Globus pallidus (tissue), 1 donor: ENCODE data around the gene CUL2.
"Not testable (repeated sequence)": the region's sequence is repeated elsewhere in the genome, so short reads cannot be mapped to it uniquely, and the experiment has no call there.

Experiments
- DNase-seq: peaks from one replicate; pipeline ENCODE4 v3.0.0-alpha.2; 2015; ENCODE audit warnings: low spot score

The CUL2 gene

DNA sequence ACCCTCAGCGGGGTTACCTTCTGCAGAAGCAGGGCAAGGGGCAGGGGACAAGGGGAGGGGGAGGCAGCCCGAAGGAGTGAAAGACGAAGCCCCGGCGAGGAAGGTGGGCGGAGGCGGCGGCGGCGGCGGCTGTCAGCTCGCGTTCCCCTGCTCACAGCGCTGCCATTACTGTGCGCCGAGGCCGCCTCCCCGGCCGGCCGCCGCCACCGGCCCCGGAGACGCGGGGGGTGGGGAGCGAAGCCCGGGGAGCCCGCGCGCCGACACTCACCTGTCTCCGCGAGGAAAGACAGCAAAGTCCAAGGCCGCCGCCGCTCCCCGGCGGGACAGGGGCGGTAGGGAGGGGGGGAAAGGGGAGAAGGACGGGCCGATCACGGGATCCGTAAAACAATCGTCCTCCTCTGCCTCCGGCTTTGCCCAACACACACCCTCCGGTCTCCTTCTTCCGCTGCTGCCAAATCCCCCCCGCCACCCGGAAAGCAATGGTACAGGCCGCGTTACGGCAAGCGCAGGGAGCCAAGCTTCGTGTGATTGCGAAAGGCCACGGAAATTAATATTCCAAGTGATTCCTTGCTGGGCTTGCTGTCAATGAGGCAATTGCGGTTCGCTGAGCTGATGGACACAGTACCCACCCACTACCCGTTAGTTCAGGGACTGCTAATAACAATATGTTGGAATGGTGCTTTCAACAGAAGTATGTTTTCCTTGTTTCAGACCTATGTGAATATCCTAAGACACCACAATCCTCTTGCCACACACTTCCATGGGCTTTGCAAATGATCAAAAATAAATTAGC lies at the start of gene CUL2:
CUL2 (minus strand) TSS at position 180 of the 793 bp plus-strand sequence. CDS start 19,024 bp downstream, outside the sequence.
- peak; percentile 93 for DNase-seq

DNA sequence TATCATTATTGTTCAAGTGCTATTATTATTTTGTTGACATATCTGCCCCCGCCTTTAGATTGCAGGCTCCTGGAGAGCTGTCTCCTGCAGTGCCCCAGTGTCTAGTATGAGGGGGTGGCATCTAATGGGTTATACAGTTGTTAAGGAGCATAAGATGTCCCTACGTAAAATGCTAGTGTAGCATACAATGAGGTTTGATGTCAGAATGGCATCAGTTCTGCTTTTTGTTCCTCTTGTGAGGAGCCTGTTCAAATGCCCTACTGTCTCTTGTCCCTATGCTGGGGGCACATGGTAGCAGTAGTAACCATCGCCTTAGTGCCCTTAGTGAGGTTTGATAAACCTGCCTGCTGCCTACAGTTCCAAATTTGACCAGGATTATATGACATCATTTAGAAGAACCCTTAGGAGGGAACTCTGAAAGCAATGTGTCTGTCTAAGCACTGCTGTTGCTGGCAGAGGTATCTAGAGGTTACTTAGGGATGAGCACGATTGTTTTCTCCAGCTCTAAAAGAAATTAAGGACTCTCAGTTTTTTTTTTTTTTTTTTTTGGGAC lies 46.2 kb upstream of the CUL2 start:
- DNase-seq, result no peak

DNA sequence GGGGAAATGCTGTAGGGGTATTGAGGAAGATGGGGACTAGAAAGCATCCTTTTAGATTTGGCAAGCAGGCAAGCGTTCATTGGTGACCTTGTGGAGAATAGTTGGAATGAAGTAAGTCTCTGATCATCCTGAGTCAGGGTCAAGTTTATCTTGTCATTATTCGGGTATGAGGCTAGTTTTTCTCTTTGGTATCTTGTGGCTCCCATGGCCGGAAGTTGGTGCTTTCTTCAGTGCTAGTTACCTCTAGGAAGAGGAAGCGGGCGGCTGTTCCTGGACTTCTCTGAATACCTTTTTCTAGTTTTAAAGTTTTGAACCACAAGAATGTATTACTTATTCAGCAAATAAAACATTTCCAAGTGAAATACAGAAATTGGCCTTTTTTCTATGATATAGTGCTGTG lies 45.7 kb upstream of the CUL2 start:
- DNase-seq, result no peak

DNA sequence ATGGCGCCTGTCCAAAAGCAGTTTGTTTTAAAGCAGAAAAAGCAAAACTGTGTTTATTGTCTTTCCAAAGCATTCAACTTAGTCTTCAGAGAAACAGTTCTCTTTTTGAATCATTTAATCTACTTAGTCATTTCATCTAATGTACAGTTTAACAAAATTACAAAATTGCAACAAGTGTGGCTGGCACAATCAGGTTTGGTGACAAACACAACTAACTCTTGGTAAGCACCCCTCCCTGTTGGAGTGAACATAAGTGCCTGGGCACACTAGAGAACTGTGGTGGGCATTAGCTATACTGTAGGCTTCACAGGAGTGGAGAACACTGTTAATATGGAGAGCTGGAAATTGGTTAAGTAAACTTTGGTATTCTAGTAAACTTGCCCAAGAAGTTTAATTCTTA lies 43.4 kb upstream of the CUL2 start:
- DNase-seq, result no peak

DNA sequence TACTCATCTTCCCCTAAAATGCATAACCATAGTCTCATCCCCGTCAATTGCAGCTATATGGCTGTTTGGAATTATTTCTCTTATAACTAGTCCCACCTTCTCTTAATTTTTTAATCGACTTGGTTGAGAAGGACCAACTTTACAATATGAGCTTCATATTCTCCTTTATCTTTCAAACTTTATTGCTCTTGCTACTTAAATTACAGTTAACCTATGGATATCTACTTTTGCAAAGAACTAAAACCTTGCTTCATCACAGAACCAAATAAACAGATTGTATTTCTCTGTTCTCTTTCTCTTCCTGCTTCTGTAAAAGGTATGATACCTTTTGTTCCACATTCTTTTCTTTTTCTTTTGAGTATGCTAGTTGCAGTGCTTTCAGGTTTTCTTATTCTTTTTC lies 42.6 kb upstream of the CUL2 start:
- DNase-seq, result no peak

DNA sequence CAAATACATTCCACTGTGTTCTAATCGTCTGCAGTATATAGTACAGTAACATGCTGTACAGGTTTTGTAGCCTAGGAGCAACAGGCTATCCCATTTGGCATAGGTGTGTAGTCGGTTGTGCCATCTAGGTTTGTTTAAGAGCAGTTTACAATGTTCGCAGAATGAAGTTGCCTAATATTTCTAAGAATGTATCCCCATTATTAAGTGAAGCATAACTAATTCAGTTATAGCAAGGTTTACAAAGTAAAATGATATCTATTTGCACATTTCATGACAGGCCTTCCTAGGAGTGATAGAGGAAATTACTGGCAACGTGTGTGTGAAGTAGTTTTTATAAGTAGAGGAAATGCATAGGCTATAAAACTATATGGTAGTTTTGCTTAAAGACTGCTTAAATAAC lies 40.5 kb upstream of the CUL2 start:
- DNase-seq, result no peak

DNA sequence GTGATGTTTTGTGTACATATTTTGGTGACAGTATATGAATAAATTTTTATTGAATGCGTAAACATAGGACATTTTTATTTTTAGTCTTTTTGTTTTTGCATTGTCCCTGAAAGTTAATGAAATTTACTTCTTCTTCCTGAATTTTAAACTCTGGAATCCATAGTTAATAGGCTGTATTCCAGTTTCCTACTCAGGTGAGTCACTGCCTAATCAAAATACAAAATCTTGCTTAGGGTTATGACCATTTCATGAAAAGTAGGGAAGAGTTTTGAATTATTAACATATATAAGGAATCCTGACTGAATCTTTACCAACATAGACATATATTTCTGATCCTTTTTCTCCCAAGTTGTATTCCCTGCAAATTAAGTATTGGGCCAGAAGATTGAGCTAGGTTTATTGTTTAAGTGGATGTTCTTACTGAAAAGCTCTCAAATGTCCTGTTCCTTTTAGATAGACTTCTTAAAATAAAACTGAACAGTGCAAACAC lies 39.1 kb upstream of the CUL2 start:
- no peak for DNase-seq

DNA sequence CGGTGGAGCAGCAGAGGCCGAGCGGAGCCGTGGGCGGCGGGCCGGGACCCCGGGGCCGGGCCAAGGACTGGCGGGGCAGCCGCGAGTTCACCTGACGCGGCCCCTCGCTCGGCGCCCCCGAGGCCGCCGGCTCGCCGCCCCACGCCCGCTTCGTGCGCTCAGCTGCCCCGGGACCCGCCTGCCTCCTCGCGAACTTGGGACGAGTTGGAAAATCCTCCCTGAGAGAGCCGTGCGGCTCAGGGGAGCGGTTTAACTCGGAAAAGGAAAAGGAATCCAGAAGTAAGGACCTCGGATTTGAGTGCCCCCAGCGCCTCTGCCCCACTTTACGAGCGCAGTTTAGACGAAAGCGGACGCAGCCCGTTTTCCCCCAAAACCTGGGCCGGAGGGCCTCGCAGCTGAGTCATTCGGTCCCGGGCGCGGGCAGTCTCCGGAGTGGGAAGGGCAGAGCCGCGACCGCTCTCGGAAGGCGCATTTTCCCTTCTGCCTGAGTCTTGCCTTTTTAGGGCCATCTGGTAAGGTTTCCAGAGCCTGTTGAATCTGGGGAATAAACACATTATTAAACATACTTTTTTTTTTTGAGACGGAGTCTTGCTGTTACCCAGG lies 37.2 kb upstream of the CUL2 start:
- DNase-seq, result peak; percentile 36

DNA sequence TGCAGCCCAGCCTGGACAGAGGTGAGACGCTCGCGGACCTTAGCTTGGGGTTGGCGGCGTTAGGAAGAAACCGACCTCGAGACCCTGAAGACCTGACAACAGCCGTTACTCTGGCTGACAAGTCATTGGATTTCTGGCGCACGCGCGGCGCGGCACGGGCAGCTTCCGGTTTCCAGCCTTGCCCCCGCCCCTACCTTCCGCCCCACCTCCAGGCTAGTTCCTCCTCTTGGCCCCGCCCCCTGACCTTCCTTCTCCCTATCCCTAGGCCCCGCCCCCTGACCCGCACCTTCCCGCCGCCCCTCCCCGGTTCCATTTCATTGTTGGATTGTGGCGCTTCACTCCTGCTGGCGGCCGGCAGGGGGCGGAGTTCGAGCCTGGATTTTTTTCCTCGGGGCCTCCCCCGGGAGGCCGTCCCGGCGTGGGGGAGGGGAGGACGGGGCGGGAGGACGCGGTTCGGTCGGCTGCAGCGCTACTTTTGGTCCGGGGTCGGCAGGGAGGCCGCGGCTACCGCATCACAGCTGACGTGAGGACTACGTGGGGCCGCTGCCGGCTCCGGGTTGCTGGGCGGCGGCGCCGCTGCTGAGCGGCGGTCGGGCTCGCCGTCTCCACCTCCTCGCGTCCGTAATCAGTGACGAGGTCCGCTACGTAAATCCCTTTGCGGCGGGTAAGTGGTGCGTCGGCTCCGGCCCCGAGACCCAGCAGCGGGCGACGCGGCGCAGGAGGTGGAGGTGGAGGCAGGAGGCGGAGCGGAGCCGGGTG lies 36.6 kb upstream of the CUL2 start, which contains the start of gene CREM:
CREM (plus strand) TSS at position 317 of the 759 bp plus-strand sequence. CDS start 10,990 bp downstream, outside the sequence.
- DNase-seq, result peak; percentile 96

DNA sequence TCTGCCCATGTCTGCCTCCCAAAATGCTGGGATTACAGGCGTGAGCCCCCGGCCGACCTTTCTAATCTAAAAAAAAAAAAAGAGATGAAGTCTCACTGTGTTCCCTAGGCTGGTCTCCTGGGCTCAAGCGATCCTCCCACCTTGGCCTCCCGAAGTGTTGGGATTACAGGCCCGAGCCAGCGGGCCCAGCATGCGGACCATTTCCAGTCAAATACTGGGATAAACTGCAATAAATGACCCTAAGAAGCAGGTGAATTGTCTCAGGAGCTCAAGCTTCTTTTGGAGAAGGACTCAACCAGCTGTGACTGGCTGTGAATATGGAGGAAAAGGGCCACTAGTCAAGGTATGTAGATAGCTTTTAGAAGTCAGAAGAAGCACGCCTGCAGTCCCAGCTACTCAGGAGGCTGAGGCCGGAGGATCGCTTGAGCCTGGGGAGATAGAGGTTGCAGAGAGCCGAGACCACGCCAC lies 36.0 kb upstream of the CUL2 start:
- DNase-seq, result no peak

DNA sequence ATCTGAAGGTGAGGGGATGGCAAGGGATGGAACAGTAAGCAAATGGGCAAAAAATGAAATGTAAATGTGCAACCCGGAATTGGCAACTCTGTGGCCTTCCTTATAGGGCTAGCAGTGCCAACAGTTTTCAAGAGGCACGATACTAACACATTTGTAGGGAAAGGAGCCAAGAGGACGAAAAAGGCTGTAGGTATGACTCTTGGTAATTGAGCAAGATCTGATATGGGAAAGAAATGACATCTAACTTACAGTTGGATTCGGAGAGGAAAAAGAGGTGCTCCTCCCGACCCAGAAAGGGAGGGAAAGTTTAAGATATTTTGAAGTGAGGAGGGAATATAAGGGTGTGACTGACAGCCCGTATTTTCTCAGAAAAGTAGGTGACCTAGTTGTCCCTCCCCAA lies 34.4 kb upstream of the CUL2 start:
- no peak for DNase-seq

DNA sequence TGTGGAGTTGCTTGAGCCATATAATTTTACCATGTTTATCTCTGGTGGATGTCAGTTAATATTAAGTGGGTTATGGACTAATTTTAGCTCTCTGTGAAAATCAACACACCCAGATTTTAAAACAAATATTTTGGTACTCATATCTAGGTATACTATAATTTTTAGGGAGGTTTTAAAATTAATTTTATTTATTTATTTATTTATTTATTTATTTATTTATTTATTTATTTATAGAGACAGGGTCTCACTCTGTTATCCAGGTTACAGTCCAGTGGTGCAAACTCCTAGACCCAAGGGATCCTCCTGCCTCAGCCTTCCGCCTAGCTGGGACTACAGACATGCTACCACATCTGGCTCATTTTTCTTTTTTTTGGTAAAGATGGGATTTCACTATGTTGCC lies 29.2 kb upstream of the CUL2 start:
- DNase-seq, result no peak

DNA sequence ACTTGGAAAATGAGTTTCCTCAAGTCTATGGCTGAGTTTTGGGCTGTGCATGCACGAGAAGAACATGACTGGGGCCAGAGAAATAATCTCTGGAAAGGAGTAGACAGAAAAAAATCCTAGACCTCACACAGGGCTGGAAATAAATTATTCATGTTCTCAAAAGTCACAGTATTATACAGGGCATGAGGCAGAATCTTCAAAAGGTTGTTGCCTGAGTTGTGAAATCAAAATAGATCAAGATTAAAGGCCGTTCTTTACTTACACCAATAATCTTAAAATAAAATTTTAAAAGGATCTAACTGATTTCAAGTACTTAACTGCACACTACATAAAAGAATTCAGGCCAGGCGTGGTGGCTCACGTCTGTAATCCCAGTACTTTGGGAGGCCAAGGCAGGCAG lies 22.4 kb upstream of the CUL2 start:
- no peak for DNase-seq

DNA sequence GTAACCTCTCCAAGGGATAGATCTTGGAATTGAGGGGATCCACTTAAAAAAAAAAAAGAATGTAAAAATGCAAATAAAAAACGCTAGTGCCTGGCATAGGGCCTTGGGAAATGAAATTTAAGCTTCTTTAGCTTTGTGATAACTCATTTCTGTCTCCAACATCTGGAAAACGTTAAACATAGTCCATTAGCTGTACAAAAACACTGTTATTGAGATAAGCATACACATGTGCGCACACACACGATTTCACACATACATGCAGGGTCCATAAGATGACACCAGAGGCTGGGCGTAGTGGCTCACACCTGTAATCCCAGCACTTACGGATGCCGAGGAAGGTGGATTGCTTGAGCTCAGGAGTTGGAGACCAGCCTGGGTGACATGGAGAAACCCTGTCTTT lies 13.7 kb upstream of the CUL2 start:
- no peak for DNase-seq

DNA sequence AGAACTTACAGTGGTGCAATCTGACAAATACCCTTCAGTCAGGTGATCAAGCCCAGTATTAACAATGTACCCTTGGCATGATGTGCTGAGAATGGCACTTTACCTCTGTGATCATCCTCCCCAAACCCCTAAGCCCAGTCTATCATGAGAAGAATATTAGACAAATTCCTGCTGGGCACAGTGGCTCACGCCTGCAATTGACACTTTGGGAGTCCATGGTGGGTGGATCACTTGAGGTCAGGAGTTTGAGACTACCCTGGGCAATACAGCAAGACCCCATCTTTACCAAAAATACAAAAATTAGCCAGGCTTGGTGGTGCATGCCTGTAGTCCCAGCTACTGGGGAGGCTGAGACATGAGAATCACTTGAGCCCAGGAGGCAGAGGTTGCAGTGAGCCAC lies 7.4 kb upstream of the CUL2 start:
- DNase-seq, result no peak

DNA sequence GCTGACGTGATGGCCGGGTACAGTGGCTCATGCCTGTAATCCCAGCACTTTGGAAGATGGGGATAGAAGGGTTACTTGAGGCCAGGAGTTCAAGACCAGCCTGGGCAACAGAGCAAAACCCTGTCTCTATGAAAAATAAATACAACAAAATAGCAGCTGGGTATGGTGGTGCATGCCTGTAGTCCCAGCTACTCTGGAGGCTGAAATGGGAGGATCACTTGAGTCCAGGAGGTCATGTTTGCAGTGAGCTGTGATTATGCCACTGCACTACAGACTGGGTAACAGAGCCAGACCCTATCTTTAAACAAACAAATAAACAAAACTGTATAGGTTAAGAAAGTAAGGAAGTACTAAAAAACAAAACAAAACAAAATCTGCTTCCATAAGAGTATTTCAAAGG lies 6.2 kb upstream of the CUL2 start:
- no peak for DNase-seq

DNA sequence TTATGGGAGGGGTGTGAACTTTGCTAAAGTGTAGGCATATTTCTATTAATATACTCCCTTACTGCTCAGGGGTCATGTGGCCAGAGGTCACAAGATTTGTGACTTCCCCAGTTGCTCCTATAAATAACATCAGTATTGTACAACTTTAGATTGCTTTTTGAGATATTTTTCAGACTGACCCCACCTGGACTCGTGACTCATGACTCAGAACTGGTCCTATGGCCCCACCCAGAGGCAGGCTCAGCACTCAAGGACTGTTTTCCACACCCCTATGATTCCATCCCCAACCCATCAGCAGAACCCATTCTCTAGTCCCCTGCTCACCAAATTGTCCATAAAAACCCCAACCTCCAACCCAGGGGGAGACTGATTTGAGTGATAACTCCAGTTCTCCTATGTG lies 2.7 kb upstream of the CUL2 start:
- DNase-seq, result no peak

DNA sequence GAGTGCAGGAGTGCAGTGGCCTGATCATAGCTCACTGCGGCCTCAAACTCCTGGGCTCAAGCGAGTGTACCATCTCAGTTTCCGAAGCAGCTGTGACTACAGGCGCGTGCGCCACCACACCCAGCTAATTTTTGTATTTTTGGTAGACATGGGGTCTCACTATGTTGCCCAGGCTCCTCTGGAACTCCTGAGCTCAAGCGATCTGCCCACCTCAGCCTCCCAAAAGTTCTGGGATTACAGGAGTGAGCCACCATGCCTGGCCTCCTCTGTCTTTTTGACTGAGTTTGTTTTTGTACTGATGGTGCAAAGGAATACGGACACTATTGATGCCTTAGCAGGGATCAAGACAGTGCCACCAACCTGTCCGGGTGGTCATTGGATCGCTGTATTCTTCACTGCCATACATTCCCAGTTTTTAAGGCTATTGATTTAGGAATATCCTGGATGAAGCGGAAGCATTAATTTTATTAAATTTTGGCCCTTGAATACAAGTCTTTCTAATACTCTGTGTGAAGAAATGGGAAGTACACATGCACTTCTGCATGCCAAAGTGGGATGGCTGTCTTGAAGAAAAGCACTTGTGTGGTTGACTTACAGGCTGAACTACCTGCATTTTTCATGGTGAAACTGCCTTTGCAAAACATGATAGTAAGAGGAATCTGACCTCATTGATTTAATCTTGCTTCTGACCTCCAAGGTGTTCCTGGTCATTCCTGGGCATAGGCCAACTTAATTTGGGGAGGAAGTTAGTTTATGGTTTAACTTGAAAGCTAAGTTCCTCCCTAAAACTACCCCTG lies 2.1 kb upstream of the CUL2 start:
- no peak for DNase-seq

DNA sequence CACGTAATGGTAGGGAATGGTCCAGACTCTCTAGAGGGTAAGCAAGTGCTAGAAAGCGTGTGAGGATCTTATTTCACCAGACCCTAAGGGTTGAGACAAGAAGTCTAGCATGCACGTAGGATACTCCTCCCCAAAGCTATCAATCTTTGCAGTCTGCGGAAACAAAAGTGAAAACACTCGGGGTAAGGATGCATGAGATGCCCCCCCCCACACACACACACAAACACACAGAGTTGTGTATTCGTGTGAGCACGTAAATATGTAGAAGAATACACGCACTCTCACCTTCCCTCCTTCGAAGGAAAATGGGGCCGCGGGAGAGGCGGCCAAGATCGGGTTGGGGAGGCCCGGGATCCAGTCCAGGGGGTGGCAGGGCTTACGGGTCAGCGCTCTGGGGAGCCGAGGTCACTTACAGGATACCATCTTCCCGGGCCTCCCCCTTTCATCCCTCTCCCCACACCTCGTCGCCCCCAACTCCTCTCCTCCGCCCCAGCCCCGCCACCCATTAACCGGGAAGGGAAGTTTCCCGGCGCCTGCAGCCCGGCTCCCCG lies 455 bp downstream of the CUL2 start:
- DNase-seq, result no peak

DNA sequence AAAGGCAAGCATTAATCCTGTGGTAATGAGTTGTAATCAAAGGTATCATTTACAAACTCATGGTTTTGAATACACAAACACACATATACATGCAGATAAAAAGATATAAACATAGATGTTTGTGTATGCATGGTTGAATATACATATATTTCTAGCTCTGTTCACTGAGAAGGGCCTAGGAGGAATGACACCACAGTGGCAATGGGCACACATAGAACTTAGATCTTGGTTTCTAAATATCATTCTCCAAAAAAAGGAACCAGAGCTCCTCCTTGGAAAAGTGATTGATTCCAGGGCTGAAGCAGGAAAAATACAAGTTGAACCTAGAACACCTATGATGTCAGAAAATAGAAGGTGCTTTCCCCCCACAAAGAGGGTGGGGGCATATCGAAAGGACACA lies 6.9 kb downstream of the CUL2 start:
- DNase-seq, result no peak

DNA sequence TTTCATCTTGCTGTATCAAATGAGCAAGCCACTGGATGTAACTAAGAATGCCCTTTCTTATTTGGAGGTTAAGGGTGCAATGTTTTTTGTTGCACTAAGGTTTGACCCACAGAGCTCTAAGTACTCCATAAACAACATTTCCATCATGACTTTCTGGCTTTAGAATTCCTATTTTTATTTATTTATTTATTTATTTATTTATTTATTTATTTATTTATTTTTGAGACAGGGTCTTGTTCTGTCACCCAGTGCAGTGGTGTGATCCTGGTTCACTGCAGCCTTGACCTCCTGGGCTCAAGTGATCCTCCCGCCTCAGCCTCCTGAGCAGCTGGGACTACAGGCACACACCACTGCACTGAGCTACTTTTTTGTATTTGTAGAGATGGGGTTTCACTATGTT lies 9.9 kb downstream of the CUL2 start:
- DNase-seq, result not testable (repeated sequence)
